ENCODE data around the gene SRPK2. TPM values are rescaled to one million over a fixed set of nuclear protein-coding genes. Genes with fewer than 3 reads are reported as not detected.

The SRPK2 gene
- total and polyA plus RNA-seq, 8 donors, result 7.6 to 109 (median 24.4) TPM

DNA sequence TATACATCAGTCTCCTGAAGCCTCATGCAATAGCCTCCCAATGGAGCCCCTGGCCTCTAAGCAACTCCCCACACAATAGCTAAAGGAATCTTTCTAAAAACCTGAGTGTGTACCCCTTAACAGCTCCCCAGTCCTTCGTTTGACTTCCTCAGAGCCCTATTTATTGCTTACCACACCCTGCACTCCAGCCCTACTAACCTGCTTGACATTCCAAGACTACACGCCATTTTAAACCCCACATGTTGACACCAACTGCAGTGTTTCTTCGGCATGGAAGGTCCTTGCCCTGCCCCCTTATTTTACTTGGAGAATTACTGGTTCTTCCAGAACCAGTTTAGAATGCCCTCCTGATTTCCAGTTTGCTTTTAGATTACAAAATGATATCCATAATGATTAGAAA, 10.8 kb downstream of the SRPK2 start:
- WGBS, 5 donors, result 54 to 70% (median 63%) methylated on average over 3 of the region's 3 CpGs
- intact Hi-C loops (cut with DNase I; ENCODE audit: low total_unique reads), result no loop called here
- no peak for DNase-seq
- no peaks in the 10 kb centered on the region for H3K27me3 ChIP-seq
- no peaks in the 10 kb centered on the region for H3K36me3 ChIP-seq
- no peaks in the 10 kb centered on the region for H3K9me3 ChIP-seq
- H3K4me1 ChIP-seq, result peaks cover 0 to 13% (median 6%) of the 10 kb centered on the region in 4 donors
- no peak overlapping the region for H3K4me3 ChIP-seq
- no peak overlapping the region for H3K27ac ChIP-seq
- TF ChIP-seq POLR2A (IDR thresholded peaks at IDR 0.05), result no peak
- no peak for TF ChIP-seq EP300 (IDR thresholded peaks at IDR 0.05)
- TF ChIP-seq POLR2AphosphoS5 (IDR thresholded peaks at IDR 0.05), result no peak
- TF ChIP-seq, protein P1, sequence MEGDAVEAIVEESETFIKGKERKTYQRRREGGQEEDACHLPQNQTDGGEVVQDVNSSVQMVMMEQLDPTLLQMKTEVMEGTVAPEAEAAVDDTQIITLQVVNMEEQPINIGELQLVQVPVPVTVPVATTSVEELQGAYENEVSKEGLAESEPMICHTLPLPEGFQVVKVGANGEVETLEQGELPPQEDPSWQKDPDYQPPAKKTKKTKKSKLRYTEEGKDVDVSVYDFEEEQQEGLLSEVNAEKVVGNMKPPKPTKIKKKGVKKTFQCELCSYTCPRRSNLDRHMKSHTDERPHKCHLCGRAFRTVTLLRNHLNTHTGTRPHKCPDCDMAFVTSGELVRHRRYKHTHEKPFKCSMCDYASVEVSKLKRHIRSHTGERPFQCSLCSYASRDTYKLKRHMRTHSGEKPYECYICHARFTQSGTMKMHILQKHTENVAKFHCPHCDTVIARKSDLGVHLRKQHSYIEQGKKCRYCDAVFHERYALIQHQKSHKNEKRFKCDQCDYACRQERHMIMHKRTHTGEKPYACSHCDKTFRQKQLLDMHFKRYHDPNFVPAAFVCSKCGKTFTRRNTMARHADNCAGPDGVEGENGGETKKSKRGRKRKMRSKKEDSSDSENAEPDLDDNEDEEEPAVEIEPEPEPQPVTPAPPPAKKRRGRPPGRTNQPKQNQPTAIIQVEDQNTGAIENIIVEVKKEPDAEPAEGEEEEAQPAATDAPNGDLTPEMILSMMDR (IDR thresholded peaks at IDR 0.05), result no peak

DNA sequence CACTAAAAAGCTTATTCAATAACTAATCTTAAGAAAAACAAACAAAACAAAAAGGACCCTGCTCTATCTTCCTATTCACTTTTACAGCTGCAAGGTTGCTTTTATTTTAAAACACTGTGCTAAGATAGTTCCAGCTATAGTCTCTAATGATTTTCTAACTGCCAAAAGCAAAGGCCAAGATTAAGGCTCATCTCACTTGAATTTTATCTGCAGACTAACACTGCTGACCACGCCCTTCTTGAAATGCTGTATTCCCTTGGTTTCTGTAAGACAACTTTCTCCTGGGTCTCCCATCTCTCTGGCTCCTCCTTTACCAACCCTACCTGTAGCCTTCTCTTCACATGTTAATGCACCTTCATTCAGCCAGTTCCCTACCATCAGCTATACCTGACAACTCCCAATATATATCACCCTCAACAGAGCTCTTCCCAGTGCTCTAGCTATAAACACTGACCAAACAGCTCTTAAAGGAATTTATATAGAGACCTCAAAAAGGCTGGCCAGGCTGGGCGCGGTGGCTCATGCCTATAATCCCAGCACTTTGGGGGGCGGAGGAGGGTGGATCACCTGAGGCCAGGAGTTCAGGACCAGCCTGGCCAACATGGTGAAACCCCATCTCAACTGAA, 11.7 kb downstream of the SRPK2 start:
- H3K4me1 ChIP-seq, result peaks cover 0 to 13% (median 6%) of the 10 kb centered on the region in 4 donors
- no peak overlapping the region for H3K27ac ChIP-seq
- TF ChIP-seq POLR2AphosphoS5 (IDR thresholded peaks at IDR 0.05) (no peak), POLR2A (IDR thresholded peaks at IDR 0.05) (no peak), EP300 (IDR thresholded peaks at IDR 0.05) (no peak)
- TF ChIP-seq, protein P1 (IDR thresholded peaks at IDR 0.05), result no peak
- no peak overlapping the region for H3K4me3 ChIP-seq
- intact Hi-C loops (cut with DNase I; ENCODE audit: low total_unique reads), result no loop called here
- WGBS, 5 donors, result 73 to 94% (median 92%) methylated on average over 4 of the region's 4 CpGs
- no peaks in the 10 kb centered on the region for H3K9me3 ChIP-seq
- no peaks in the 10 kb centered on the region for H3K27me3 ChIP-seq
- no peaks in the 10 kb centered on the region for H3K36me3 ChIP-seq
- no peak for DNase-seq

DNA sequence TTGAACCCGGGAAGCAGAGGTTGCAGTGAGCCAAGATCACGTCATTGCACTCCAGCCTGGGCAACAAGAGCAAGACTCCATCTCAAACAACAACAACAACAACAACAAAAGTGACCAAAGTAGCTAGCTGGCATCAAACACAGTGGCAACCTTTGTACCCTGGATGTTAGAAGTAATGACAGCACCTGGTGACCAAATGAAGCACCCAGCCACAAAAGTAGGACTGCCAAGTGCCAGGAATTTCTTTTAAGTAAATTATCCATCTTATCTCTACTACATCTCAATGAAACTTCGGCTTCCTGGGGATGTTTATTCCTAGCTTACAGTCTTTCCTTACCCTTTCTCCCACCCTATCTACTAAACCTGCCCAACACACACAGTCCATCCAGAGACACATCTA, 18.8 kb downstream of the SRPK2 start:
- WGBS, 5 donors, result 56 to 70% (median 67%) methylated on average over 3 of the region's 3 CpGs
- intact Hi-C loops (cut with DNase I; ENCODE audit: low total_unique reads), result no loop called here
- no peak overlapping the region for H3K4me3 ChIP-seq
- H3K4me1 ChIP-seq, result peaks cover 11 to 41% (median 18%) of the 10 kb centered on the region in 4 donors
- H3K9me3 ChIP-seq, result no peaks in the 10 kb centered on the region
- TF ChIP-seq EP300 (IDR thresholded peaks at IDR 0.05) (no peak), POLR2A (IDR thresholded peaks at IDR 0.05) (no peak), POLR2AphosphoS5 (IDR thresholded peaks at IDR 0.05) (no peak)
- TF ChIP-seq, protein P1 (IDR thresholded peaks at IDR 0.05), result no peak
- no peak for DNase-seq
- no peaks in the 10 kb centered on the region for H3K27me3 ChIP-seq
- H3K36me3 ChIP-seq, result no peaks in the 10 kb centered on the region
- H3K27ac ChIP-seq, result no peak overlapping the region

DNA sequence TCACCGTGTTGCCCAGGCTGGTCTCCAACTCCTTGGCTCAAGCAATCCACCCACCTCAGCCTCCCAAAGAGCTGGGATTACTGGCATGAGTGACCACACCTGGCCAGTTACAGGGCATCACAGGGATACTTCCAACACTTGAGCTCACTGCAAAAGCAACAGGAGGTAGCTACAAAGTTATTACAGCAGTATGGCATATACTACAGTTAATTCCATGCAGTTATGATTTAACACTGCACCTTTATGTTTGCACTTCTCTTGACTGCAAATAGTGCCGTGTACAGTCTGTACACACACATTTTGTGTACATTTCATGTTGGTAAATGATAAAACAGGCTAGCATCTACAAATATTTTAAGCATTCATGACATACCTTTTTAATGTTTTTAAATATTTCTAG, 21.3 kb downstream of the SRPK2 start:
- Histone ChIP-seq H3K4me1 (peaks cover 11 to 47% (median 18%) of the 10 kb centered on the region in 4 donors), H3K27ac (peak overlapping the region in 1 of 5 donors; percentile 18), H3K9me3 (no peaks in the 10 kb centered on the region), H3K4me3 (no peak overlapping the region), H3K36me3 (no peaks in the 10 kb centered on the region), H3K27me3 (no peaks in the 10 kb centered on the region)
- WGBS, 5 donors, result 54 to 74% (median 59%) methylated on average over 2 of the region's 2 CpGs
- DNase-seq, result peak in 1 of 2 donors; percentile 34
- TF ChIP-seq, protein P1 (IDR thresholded peaks at IDR 0.05), result no peak
- TF ChIP-seq POLR2AphosphoS5 (IDR thresholded peaks at IDR 0.05) (no peak), POLR2A (IDR thresholded peaks at IDR 0.05) (no peak), EP300 (IDR thresholded peaks at IDR 0.05) (no peak)
- intact Hi-C loops (cut with DNase I; ENCODE audit: low total_unique reads), result no loop called here
